Measurements from ENCODE around the gene TTC21B. TPM values are rescaled to one million over a fixed set of nuclear protein-coding genes. Genes with fewer than 3 reads are reported as not detected.

The TTC21B gene
- total and polyA plus RNA-seq, 10 of the 15 experiments (the other 5 are each of a cell fraction or from before 2014, with no cell fraction given): 2.7 to 22.4 (median 11.3) TPM

DNA sequence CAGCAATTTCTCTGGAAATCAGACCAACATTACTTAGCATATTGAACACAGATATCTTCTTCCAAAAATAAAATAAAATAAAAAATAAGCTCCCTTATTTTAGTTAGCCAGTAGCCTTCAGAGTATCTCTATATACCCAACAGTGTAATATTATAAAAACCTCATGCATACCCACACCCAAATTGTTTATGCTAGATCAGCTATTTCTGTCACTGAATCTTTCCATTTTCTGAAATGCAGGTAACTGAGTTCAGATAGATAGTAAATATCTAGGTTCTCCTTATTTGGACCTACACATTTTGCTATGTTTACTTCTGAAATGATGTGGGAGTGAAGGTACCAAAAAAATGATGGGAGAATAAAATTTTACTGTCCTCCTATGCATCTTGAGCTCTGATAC, 39.9 kb downstream of the TTC21B start:
- in situ Hi-C loops (cut with MboI): no loop called here
- Histone ChIP-seq H3K27ac (ENCODE audit: control insufficient read depth, insufficient read depth) (no peak overlapping the region), H3K4me3 (no peak overlapping the region), H3K4me2 (ENCODE audit: control insufficient read depth, insufficient read depth) (no peak overlapping the region), H2AFZ (ENCODE audit: control insufficient read depth, low read depth, low read length) (no peak overlapping the region), H3K79me2 (ENCODE audit: control insufficient read depth, insufficient read depth, low read length) (no peaks in the 10 kb centered on the region), H3K9me3 (replicated peaks; ENCODE audit: control insufficient read depth, insufficient read depth, low read length) (no peaks in the 10 kb centered on the region), H4K20me1 (ENCODE audit: control insufficient read depth, insufficient read depth) (no peaks in the 10 kb centered on the region), H3K36me3 (ENCODE audit: control insufficient read depth in 2 of 2, insufficient read depth in 2 of 2, low read length in 1 of 2) (peaks cover 0 to 5% of the 10 kb centered on the region in 2 experiments; a peak in 1 of 4 replicates), H3K4me1 (ENCODE audit: control insufficient read depth, insufficient read depth, low read length) (no peaks in the 10 kb centered on the region), H3K27me3 (replicated peaks in 1 of 2; ENCODE audit: control insufficient read depth in 2 of 2, insufficient read depth in 2 of 2, low read length in 1 of 2) (no peaks in the 10 kb centered on the region), H3K9ac (ENCODE audit: control insufficient read depth, insufficient read depth, low read length) (no peak overlapping the region)
- ATAC-seq (no peak), DNase-seq (ENCODE audit: low read depth, low spot score) (no peak), FAIRE-seq (no peak)
- CTCF ChIA-PET: interaction anchor here (0.7 kb wide), 1 partner anchor 39 kb away, joined by 3 read pairs; no protein-coding TSS in a partner anchor
- RAD21 ChIA-PET (ENCODE audit: unreplicated experiment): interaction anchor here (0.9 kb wide), 1 partner anchor 36 kb away, joined by 3 read pairs; no protein-coding TSS in a partner anchor
- POLR2A ChIA-PET: no interaction called here
- intact Hi-C loops (cut with micrococcal nuclease; ENCODE audit: unreplicated experiment): no loop called here
- no TSS peak for BruUV-seq (replicated peaks)
- SMC1A ChIA-PET (ENCODE audit: uncharacterized antibody, unreplicated experiment): interaction anchor here (1.2 kb wide), 1 partner anchor 9 kb away, joined by 3 read pairs; no protein-coding TSS in a partner anchor
- TF ChIP-seq YY1 (IDR thresholded peaks at IDR 0.05; ENCODE audit: low read depth, low read length) (no peak), REST (IDR thresholded peaks at IDR 0.05; ENCODE audit: low read depth, low read length) (no peak), TCF12 (IDR thresholded peaks at IDR 0.05; ENCODE audit: low read depth, low read length) (no peak), TCF7 (IDR thresholded peaks at IDR 0.05; ENCODE audit: borderline replicate concordance) (no peak), USF2 (IDR thresholded peaks at IDR 0.05; ENCODE audit: borderline replicate concordance, low read depth, low read length) (no peak), BACH1 (IDR thresholded peaks at IDR 0.05; ENCODE audit: borderline replicate concordance) (no peak), ZNF274 (IDR thresholded peaks at IDR 0.05; ENCODE audit: insufficient read depth, insufficient read length) (no peak), KDM1A (IDR thresholded peaks at IDR 0.05; ENCODE audit: borderline replicate concordance) (no peak), SRF (IDR thresholded peaks at IDR 0.05; ENCODE audit: low read depth in 2 of 2, low read length in 2 of 2) (no peak), NR2C2 (IDR thresholded peaks at IDR 0.05; ENCODE audit: borderline replicate concordance, control insufficient read depth, insufficient read length, low read depth) (no peak), RCOR1 (conservative IDR thresholded peaks at IDR 0.05; ENCODE audit: low read depth, low read length) (no peak), MYB (IDR thresholded peaks at IDR 0.05; ENCODE audit: borderline replicate concordance, low read depth, low read length) (no peak), MEF2A (IDR thresholded peaks at IDR 0.05; ENCODE audit: insufficient read depth, low read depth, low read length) (no peak)
- TF ChIP-seq, protein P1, sequence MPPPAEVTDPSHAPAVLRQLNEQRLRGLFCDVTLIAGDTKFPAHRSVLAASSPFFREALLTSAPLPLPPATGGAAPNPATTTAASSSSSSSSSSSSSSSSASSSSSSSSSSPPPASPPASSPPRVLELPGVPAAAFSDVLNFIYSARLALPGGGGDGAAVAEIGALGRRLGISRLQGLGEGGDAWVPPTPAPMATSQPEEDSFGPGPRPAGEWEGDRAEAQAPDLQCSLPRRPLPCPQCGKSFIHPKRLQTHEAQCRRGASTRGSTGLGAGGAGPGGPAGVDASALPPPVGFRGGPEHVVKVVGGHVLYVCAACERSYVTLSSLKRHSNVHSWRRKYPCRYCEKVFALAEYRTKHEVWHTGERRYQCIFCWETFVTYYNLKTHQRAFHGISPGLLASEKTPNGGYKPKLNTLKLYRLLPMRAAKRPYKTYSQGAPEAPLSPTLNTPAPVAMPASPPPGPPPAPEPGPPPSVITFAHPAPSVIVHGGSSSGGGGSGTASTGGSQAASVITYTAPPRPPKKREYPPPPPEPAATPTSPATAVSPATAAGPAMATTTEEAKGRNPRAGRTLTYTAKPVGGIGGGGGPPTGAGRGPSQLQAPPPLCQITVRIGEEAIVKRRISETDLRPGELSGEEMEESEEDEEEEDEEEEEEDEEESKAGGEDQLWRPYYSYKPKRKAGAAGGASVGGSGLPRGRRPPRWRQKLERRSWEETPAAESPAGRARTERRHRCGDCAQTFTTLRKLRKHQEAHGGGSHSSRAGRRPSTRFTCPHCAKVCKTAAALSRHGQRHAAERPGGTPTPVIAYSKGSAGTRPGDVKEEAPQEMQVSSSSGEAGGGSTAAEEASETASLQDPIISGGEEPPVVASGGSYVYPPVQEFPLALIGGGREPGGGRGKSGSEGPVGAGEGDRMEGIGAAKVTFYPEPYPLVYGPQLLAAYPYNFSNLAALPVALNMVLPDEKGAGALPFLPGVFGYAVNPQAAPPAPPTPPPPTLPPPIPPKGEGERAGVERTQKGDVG (CRISPR knock-in tag; IDR thresholded peaks at IDR 0.05): no peak
- TF ChIP-seq, protein P2, sequence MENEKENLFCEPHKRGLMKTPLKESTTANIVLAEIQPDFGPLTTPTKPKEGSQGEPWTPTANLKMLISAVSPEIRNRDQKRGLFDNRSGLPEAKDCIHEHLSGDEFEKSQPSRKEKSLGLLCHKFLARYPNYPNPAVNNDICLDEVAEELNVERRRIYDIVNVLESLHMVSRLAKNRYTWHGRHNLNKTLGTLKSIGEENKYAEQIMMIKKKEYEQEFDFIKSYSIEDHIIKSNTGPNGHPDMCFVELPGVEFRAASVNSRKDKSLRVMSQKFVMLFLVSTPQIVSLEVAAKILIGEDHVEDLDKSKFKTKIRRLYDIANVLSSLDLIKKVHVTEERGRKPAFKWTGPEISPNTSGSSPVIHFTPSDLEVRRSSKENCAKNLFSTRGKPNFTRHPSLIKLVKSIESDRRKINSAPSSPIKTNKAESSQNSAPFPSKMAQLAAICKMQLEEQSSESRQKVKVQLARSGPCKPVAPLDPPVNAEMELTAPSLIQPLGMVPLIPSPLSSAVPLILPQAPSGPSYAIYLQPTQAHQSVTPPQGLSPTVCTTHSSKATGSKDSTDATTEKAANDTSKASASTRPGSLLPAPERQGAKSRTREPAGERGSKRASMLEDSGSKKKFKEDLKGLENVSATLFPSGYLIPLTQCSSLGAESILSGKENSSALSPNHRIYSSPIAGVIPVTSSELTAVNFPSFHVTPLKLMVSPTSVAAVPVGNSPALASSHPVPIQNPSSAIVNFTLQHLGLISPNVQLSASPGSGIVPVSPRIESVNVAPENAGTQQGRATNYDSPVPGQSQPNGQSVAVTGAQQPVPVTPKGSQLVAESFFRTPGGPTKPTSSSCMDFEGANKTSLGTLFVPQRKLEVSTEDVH (IDR thresholded peaks at IDR 0.05; ENCODE audit: low read depth, partially characterized antibody): no peak

Data from GM12878 (cell line).